Stimulated activated CD8-positive, alpha-beta memory T cell treated with anti-CD3 and anti-CD28 coated beads, Interleukin-7, amount 100 ng/mL, for 1 hour (primary cell): ENCODE results near the gene HK1.

ENCODE experiments used
- DNase-seq, 2 donors: peaks; one replicate each; pipeline ENCODE4 v3.0.0-alpha.2; 2020; ENCODE audit warnings: low read depth in 2 of 2

Gene HK1

DNA sequence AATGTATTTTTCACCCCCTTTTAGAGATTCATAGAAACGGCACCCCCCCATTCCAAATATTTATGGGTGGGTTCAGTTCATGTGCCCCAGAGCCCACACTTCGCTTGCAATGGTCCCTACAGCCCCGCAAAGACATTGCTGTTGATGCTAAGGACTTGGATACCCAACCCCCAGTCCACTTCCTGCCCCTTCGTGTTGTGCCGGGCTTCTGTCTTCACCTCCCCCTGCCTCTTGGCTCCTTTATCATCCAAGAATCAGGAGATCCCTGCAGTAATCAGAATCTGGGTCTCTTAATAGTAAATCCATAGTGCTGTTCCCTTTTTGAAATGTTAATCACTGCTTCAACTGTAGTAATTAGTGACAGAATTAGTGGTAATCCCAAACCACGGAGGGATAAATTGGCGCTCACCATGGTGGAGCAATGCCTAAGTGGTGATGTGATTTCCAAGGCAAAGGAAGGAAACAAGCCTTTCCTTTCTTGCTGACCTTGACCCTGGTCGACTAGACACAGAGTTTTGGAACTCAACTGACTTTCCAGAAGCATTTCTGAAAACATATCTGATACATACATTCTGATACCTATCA is 67.7 kb downstream of the HK1 start:
- DNase-seq = no peak

DNA sequence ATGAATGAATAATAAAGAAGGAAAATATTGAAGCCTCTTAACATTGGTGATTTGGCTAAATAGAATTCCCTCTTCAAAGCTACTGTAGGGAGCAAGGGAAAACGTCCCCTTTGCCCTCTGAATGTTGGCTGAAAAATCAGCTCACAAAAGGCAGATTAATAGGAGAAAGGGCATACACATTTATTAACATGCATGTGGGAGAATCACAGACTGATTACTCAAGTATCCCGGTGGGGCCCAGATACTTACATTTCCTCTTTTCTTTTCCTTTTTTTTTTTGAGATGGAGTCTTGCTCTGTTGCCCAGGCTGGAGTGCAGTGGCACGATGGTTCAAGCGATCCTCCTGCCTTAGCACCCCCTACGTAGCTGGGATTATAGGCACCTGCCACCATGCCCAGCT is 68.5 kb downstream of the HK1 start:
- DNase-seq = no peak

DNA sequence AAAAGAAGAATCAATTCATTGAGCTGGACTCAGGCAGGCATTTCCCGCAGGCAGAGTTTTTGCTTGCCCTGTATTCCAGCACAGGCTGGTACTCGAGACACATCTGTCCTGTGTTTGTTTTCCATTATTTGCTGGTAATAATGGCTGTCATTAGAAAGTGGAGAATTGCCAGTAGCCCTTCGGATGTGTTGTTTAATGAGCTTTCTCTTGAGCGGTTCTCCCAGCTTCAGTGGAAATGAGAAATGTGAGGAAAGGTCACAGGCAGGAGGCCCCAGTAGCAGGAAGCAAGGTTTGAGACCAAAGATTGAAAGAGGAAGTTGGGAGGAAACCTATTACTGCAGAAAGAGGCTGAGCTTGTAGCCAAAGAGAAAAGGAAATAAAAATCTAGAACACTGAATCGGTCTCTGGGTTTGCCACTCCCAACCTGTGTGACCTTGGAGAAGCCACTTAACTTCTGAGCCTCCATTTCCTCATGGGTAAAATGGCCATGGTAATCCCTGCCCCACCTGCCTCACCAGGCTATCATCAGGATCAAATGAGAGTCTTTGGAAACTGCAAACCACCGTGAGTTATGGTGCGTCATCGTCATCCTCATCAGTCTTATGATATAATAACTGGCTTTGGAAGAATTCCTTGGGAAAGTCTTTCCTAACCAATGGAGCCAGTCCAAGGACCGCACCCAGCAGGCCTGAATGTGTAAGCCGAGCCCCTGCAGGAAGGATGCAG is 70.7 kb downstream of the HK1 start:
- DNase-seq = no peak

DNA sequence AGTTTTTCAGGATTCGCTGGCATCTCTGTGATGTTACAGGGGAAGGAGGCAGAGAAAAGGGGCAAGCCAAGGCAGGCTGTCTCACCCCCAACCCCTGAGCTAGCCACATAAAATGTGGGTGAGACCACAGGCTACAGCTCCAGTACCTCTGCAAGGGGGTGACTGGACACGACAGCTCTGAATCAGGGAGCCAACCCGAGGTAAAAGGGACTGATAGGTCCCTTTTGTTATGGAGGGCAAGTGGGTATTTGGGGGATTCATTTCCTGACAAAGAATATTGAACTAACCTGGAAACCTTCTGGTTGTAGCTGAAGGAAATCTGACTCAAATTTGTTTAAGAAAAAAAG is 71.2 kb downstream of the HK1 start:
- no peak for DNase-seq

DNA sequence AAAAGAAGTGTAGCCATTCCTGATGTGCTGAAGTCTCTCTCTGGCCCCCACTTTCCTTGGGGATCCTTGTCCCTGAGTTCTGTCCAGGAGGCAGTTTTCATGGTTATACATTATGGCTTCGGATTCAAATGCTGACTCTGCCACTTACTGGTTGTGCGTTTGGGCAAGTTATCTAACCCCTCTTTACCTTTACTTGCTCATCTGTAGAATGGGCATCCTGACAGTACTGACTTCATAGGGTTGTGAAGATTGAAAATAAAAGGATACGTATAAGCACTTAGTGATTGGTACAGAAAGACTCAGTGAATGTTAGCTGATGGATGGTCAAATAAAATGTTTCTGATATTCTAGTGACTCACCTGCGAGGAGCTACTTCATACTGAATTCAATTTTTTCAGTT is 73.3 kb downstream of the HK1 start:
- no peak for DNase-seq

DNA sequence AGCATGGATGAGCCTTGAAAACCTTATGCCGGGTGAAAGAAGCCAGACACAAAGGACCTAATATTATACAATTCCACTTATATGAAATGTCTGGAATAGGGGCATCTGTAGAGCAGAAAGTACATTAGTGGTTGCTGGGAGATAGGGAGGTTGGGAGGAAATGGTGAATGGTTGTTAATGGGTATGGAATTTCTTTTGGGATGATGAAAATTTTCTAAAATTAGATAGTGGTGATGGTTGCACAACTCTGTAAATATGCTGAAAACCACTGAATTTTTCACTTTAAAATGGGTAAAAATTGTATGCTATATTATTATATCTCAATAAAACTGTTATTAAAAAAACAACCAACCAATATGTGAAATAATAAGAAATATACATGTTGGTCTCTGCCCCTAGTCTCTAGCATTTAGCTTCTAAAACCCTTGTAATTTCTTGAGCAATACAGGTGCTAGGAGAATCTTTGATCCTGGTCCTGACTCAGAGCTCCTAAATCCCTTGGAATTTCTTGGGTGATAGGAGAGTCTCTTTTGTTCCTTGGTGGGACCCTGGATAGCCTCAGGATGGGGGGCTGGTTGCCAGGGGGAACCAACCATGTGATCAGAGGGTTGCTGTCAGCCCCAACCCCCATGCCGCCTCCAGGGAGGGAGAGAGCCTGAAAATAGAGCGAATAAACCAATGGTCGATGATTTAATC is 74.4 kb downstream of the HK1 start:
- no peak for DNase-seq

DNA sequence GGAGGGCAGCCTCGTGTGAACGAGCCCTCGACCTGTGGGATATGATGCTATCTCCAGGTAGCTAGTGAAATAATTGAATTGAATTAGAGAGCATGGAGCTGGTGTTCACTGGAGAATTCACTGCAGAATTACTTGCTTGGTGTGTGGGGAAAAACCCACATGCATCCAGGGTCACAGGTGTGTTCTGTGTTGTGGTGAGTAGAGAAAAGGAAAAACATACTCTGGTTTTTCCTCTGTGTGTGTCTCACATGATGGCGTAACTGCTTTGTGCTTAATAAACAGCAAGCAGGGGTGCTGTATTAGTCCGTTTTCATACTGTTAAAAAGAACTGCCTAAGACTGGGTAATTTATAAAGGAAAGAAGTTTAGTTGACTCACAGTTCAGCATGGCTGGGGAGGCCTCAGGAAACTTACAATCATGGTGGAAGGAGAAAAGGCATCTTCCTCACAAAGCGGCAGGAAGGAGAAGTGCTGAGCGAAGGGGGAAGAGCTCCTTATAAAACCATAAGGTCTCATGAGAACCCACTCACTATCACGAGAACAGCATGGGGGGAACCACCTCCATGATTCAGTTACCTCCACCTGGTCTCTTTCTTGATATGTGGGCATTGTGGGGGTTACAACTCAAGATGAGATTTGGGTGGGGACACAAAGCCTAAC is 75.8 kb downstream of the HK1 start:
- no peak for DNase-seq

DNA sequence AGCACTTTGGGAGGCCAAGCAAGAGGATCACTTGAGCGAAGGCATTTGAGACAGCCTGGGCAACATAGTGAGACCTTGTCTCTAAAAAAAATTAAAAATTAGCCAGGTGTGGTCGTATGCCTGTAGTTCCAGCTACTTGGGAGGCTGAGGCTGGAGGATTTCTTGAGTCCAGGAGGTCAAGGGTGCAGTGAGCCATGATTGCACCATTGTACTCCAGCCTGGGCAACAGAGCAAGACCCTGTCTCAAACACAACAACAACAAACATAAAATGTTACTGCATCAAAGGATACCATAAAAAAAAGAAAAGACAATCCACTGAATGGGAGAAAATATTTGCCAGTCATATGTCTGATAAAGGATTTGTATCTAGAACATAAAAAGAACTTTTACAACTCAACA is 77.9 kb downstream of the HK1 start:
- no peak for DNase-seq

DNA sequence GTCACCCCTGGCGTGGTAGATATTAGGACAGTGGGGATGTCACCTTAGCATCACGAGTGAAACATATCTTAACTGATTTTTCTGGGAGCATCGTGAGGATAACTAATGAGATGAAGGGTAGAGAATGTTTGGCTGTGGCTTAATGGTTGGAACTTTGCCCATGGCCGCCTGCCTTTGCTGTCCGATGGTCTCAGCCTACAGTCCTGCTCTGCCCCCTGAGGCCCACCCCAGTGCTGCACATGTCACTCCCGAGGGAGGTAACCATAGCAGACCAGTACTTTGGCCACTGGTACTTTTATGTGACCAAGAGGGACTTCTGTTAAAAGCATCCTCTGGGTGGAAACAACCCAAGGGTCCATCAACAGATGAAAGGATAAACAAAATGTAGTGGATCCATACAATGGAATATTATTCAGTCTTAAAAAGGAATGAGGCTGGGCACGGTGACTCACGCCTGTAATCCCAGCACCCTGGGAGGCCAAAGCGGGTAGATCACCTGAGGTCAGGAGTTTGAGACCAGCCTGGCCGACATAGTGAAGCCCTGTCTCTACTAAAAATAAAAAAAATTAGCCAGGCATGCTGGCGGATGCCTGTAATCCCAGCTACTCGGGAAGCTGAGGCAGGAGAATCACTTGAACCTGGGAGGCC is 80.0 kb downstream of the HK1 start:
- no peak for DNase-seq

DNA sequence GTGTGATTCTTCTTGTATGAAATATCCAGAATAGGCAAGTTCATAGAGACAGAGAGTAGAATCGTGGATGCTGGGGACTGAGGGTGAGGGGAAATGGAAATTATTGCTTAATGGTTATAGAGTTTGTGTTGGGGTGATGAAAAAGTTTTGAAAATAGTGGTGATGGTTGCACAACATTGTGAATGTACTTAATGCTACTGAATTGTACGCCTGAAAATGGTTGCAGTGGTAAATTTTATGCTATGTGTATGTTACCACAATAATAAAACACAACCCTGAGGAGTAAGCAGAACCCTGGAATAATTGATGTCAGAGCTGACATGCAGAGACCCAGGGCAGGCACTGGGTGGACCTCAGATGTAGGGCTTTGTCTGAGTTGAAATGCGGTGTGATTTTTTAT is 80.9 kb downstream of the HK1 start:
- DNase-seq = no peak

DNA sequence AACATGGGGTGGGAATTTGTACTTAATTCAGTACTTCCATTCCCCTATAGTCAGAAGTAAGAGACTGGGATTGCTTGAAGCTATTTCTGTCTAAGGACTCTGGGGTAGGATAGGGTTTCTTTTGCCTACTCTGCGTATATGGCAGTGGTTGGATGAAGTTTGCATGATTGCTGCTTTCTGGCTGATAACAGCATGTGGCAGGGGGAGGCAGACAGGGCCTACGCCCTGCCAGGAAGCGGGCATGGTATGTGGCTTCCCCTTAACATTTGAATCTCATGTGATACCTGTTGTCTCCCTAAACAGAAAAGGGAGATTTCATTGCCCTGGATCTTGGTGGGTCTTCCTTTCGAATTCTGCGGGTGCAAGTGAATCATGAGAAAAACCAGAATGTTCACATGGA is 81.3 kb downstream of the HK1 start:
- DNase-seq = peak in 1 of 2 donors; percentile 13

DNA sequence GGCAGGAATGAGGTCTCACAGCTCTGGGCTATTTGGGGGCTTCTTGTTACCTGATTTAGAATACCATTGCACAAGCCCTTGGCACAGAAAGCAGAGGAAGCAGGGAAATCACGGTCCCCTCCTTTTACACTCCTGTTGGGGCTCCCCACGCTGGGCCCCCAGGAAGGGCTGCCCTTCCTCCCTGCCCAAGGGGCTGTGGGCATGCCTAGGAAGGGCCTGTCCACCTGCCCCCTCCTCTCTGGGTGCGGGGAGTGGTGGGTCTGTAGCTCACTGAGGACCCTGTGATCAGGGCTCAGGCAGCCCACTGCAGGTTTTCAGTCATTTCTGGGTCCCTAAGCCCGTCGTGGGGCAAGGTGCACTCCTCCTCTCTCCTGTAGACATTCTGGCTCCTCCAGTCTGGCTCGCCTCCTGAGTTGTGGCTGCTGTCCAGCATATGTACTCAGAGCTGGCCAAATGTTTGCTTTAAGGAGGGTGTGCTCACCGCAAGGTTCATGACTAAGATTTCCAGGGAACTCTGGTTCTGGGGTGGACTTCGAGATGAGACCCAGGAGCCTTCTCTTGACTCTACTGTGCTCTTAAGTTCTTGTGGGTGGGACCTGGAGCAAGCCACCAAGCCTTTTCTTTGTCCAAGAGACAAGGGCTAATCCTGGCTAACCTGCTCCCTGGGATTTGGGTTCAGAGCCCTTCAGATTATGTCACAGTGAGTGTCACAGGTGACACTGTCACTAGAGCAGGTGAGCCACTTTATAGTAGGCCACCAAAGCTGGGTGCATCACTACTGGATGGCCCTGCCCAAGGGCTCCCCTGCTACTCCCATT is 82.4 kb downstream of the HK1 start:
- no peak for DNase-seq

DNA sequence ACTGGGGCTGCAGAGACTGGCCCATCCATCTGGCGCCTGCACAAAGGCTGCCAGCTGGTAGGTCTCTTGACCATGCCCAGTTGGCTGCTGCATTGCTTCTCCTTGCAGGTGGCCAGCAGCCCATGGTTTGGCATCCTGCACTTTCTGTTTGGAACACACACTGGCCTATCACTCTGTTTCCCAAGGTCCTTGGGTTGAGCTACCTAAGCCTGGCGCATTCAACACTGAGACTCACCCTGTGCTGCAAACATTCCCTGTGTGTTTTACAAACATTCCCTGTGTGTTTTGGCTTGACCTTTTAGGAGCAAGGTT is 83.0 kb downstream of the HK1 start:
- DNase-seq = no peak

DNA sequence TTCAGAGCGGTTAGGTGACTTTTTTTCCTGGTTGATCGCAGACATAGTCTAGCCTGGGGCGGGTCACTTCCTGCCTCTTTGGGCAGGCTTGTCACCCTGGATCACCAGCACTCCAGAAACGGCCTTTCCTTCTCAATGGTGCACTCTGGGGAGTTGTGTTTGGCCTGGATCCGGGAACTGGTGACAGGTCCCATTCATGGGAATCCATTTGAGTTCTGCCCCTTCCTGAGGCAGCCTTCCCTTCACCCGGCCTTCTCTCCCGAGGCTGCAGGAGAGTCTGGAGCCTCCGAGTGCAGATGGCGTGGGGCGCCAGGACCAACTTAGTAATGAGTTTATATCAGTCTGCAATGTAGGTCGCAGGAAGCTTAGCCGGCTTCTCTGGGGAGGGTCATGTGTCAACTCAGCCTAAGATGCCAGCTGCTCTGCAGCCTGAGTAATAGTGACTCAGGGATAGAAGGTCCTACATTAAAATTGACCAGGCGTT is 84.2 kb downstream of the HK1 start:
- no peak for DNase-seq

DNA sequence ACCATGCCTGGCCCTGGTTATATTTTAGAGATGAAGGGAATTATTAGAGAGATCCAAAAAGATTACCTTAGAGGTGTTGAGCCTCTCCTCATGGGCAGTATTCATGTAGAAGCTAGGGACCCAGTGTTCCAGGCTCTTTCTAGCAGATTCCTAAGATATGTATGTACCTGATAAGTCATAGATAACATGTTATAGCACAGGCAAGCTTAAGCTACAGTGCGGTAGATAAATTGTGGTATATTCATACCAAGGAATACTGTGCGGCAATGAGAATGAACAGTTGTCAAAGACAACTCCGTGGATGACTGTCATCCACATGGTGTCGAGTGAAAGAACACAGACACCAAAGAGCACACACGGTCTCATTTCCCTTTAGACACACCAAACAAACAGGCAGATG is 85.4 kb downstream of the HK1 start:
- no peak for DNase-seq

DNA sequence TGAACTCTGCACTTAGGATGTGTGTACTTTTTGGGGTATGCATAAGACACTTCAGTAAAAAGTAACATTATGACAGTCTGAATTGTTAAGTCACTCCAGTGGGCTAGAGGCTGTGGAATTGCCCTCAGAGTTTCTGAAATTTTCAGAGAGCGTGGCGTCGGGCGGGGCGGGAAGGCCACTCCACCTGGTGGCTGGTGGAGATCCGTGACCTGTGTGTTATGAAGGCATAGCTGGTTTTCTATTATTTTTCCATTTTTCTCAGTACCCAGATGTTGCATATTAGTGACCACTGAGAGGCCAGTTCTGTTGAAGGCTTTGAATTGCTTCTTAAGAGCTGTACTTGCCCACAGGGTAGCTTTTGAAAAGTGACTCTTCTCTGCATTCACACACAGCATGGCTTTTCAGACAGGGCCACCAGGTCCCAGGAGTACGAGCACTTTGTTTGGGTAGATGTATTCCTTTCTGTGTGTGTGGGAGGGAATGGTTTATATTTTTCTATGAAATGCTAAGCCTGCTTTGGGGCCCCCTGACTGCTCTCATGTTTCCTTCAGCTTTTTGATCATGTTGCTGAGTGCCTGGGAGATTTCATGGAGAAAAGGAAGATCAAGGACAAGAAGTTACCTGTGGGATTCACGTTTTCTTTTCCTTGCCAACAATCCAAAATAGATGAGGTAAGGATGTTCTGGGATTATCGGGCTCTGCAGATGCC is 86.1 kb downstream of the HK1 start:
- DNase-seq = no peak

DNA sequence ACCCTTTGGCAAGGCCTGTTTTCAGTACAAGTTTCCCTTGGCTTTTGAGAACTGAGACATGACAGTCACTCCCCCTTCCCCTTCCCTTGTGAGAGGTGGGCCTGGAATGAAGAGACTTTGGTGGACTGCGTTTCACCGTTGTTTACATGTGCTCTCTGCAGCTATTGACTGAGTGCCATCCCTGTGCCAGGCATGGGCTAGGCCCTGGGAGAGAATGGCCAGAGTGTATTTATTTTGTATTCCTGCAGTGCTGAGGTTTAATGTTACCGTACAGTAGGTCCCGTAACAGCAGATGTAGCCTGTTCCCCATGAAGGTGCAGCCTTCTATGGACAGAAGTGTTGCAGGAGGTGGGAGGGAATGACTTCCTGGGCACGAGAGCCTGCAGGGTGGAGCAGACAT is 88.4 kb downstream of the HK1 start:
- no peak for DNase-seq

DNA sequence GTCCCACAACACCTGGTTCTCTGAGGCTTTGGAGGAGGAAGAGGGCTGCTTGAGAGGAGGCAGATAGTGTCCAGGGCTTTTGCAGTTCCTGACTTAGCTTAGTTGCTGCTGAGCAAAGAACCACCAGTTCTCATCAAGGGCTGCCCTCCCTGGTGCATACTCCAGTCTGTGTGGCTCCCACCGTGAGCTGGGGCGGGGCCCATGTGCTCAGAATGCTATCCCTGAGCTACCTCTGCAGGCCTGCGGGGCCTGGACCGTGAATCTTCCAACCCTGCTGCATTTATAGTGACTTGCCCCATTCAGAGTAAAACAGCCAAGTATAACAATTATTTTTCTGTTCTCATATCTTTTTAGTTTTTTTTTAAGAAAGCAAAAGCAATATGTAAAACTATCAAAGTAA is 89.2 kb downstream of the HK1 start:
- no peak for DNase-seq

DNA sequence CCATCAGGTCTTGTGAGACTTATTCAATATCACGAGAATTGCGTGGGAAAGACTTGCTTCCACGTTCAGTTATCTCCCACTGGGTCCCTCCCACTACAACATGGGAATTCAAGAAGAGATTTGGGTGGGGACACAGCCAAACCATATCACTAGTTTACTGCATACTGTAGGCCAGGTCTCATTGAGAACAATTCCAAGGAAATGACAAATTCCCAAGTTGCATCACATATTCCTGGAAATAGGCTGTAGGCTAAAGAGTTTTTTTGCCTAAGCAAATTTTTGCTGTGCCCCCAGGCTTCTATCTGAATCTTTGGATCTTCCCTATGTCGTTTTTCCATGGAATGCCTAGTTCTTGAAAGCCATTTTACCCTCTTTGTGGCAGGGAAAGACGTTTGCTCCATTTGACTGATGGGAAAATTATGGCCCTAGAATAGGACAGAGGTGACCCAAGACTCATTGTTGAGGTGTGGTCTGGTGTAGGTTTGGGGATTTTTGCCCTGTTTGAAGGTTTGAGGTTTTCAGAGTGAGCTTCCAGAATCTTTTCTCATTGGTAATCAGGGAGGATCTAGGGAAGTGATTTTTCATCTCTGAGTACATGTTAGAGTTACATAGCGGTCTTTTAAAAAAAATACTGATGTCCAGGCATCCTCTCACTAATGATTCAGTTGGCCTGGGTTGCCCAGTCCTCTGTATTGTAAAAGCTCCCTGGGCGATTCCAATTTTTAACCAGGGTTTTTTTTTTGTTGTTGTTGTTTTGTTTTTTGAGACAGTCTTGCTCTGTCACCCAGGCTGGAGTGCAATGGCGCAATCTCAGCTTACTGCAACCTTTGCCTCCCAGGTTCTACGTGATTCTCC is 94.1 kb downstream of the HK1 start:
- DNase-seq = no peak

DNA sequence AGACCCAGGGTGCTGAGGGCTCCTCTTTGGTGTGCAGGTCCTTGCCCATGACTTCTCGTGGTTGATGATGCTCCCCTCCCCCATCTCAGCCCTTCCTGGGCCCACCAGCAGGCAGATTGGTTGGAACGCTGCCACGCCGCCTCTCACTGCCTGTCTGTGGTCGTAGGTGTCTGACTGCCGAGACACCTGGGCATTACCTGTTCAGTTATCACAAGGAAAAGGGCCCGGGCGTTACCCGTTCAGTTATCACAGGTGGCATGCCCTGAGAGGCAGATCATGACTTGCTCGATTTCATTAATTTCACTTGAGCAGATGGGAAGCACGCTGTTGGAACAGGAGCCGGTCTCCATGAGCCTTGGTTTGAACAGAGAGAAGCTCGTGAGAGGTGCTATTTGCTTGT is 95.9 kb downstream of the HK1 start:
- no peak for DNase-seq
